ENCODE measurements around the gene KANK4.

KANK4 gene

DNA sequence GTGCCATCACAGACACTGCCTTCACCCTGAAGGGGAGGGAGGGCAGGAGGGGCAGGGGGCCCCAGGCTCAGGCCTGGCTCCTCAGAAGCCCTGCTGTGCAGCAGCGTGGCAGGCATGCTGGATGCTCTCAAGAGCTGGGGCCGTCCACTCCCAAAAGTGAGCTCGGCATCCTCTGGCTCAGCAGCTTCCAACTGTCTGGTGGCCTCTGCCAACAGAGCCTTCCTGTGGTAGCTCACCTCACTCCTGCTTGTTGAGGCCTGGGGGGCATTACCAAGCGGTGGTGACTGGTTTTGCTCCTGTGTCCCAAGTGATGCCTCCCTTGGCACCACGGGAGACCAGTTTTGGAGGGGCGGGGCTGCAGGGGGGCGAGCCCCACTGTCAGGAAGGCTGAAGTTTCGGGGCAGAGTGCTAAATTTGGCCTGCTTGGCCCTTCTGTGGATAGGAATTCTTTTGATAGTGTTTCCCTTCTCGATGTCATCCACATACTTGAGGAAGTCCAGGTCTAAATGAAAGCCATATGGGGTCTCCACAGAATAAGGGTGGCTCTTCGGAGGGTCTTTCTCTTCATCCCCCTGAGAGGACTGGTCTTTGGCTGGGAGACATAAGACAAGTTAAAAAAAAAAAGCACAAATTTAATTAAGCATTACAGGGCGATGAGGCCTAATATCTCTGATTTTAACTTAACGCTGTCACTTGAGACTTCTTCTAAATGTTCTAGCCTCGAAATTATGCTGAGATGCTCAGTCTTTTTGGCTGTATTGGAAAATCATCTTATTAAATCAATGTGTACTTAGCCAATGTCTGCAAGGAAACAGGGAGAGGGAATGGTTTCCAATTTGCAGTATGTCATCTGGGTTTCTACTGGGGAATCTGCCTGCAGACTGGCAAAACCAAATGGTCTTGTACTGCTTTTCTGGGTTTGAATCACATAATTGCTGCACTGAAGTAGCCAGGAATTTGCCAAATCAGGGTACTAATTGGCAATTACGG lies 44.4 kb downstream of the KANK4 start:
- Histone ChIP-seq H3K36me3 (ENCODE audit: control insufficient read depth, insufficient read depth, low read length) (no peaks in the 10 kb centered on the region), H3K27me3 (ENCODE audit: control insufficient read depth, insufficient read depth, low read length, poor library complexity, severe bottlenecking) (no peaks in the 10 kb centered on the region), H3K4me1 (ENCODE audit: control insufficient read depth, insufficient read depth, low read length) (peaks cover 4% of the 10 kb centered on the region), H3K4me3 (ENCODE audit: insufficient read depth, low read depth, low read length) (no peak overlapping the region), H3K27ac (ENCODE audit: insufficient read depth, low read depth, low read length, poor library complexity, severe bottlenecking) (no peak overlapping the region), H3K9me3 (ENCODE audit: control insufficient read depth, low read length) (no peaks in the 10 kb centered on the region)
- 90 to 94% methylated on average over 14 of the region's 14 CpGs for WGBS, 2 experiments

DNA sequence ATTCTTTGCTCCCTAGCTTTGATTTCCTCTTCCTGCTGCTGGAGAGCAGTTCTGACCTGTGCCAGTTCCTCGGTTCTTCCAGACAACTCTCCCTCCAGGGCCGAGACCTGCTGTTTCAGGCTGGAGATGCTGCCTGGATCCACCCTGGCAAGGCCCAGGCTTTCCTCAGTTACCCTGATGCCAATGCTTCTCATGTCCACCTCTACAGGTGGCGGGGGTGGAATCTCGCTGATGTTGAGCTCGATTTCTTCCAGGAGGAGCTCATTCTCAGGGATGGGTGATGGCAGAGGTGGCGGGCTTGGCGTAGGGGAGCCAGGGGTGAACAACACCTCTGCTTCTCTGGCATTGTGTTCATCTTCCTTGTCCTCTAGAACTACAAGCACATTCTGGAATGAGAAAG lies 45.3 kb downstream of the KANK4 start:
- no peak overlapping the region for H3K4me3 ChIP-seq (ENCODE audit: insufficient read depth, low read depth, low read length)
- no peak overlapping the region for H3K27ac ChIP-seq (ENCODE audit: insufficient read depth, low read depth, low read length, poor library complexity, severe bottlenecking)
- H3K27me3 ChIP-seq (ENCODE audit: control insufficient read depth, insufficient read depth, low read length, poor library complexity, severe bottlenecking), result no peaks in the 10 kb centered on the region
- H3K9me3 ChIP-seq (ENCODE audit: control insufficient read depth, low read length), result no peaks in the 10 kb centered on the region
- WGBS, 2 experiments, result 94 to 96% methylated on average over 7 of the region's 7 CpGs
- H3K36me3 ChIP-seq (ENCODE audit: control insufficient read depth, insufficient read depth, low read length), result no peaks in the 10 kb centered on the region
- H3K4me1 ChIP-seq (ENCODE audit: control insufficient read depth, insufficient read depth, low read length), result peaks cover 4% of the 10 kb centered on the region

DNA sequence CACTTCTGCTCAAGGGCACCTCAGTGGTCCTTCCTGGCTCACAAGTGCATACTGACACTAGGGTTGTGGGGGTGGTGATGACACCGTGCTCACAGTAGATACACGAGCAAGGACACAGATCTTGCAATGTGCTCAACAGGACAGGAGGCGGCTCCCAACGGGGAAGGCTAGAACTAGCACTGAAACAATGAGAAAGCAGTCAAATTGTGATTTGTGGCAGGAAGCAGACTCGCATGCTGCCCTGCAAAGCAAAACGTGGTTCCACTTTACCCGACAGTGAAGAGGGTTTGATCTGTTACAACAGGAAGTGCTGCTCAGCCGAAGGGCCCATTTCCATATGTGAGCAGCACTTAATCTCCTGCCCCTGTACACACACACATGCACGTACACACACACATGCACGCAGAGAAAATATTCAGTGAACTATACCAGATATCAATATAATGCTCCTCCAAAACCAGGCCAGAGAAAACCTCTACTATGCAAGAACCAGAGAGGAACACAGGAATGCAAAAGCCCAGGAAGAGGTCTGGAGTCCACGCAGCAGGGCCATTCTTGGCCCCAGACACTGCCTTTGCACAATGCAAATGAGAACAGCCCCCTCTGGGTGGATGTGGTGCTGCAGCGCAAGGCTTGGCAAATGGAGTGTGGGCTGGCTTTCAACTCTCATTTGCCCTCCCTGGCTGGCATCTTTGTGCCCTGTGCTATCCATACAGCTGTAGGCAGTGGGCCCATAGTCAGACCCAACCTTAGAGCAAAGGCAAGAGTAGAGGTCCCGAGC lies 47.1 kb downstream of the KANK4 start:
- Histone ChIP-seq H3K27me3 (ENCODE audit: control insufficient read depth, insufficient read depth, low read length, poor library complexity, severe bottlenecking) (no peaks in the 10 kb centered on the region), H3K27ac (ENCODE audit: insufficient read depth, low read depth, low read length, poor library complexity, severe bottlenecking) (no peak overlapping the region), H3K4me1 (ENCODE audit: control insufficient read depth, insufficient read depth, low read length) (peaks cover 4% of the 10 kb centered on the region), H3K36me3 (ENCODE audit: control insufficient read depth, insufficient read depth, low read length) (no peaks in the 10 kb centered on the region), H3K4me3 (ENCODE audit: insufficient read depth, low read depth, low read length) (no peak overlapping the region), H3K9me3 (ENCODE audit: control insufficient read depth, low read length) (no peaks in the 10 kb centered on the region)
- WGBS, 2 experiments, result 84% methylated on average over 13 of the region's 13 CpGs

DNA sequence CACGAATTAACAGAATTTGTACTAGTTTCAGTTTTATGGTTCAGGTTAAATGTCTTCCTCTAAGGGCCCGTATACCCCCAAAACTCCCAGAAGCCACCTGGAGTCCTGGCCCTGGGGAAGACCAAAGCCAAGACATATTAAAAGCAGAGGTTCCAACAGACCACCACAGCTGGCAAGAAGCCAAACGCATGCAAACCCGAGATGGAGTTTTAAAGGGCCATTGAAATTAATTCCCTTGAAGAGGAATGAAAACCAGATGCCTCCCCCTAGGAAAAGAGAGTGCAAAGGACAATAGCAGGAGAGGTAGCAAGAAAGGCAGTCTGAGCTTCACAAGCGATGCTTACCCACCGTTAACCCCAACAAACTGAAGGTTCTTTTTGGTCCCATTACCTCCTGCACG lies 48.1 kb downstream of the KANK4 start:
- 90 to 91% methylated on average over 7 of the region's 7 CpGs for WGBS, 2 experiments
- Histone ChIP-seq H3K36me3 (ENCODE audit: control insufficient read depth, insufficient read depth, low read length) (no peaks in the 10 kb centered on the region), H3K9me3 (ENCODE audit: control insufficient read depth, low read length) (no peaks in the 10 kb centered on the region), H3K27me3 (ENCODE audit: control insufficient read depth, insufficient read depth, low read length, poor library complexity, severe bottlenecking) (no peaks in the 10 kb centered on the region), H3K4me3 (ENCODE audit: insufficient read depth, low read depth, low read length) (no peak overlapping the region), H3K4me1 (ENCODE audit: control insufficient read depth, insufficient read depth, low read length) (peaks cover 4% of the 10 kb centered on the region), H3K27ac (ENCODE audit: insufficient read depth, low read depth, low read length, poor library complexity, severe bottlenecking) (no peak overlapping the region)

DNA sequence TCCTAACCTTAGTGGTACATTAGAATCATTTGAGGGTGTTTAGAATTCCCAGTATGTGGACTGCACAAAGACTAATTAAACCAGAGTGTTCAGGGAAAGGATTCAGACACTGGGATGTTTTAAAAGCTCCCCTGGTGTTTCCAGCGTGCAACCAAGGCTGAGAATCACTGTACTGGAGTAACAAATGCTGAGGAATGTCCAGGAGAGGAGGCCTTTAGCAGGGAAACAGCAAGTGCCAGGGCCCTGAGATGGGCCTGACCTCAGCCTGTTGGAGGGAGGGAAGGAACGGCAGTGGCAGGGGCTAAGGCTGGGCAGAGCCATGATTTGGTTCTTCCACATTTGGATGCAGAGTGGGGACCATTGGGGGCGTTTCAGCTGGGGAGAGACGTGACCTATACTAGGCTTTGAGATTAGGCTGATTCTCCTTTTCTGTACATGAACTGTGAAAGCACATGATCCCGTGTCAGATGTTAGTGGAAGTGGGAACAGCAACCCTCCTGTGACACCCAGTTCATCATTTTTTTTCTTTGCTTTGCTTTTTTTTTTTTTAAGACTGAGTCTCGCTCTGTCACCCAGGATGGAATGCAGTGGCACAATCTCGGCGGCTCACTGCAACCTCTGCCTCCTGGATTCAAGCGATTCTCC lies 49.3 kb downstream of the KANK4 start:
- Histone ChIP-seq H3K9me3 (ENCODE audit: control insufficient read depth, low read length) (no peaks in the 10 kb centered on the region), H3K27ac (ENCODE audit: insufficient read depth, low read depth, low read length, poor library complexity, severe bottlenecking) (no peak overlapping the region), H3K4me1 (ENCODE audit: control insufficient read depth, insufficient read depth, low read length) (peaks cover 4% of the 10 kb centered on the region), H3K36me3 (ENCODE audit: control insufficient read depth, insufficient read depth, low read length) (no peaks in the 10 kb centered on the region), H3K27me3 (ENCODE audit: control insufficient read depth, insufficient read depth, low read length, poor library complexity, severe bottlenecking) (no peaks in the 10 kb centered on the region), H3K4me3 (ENCODE audit: insufficient read depth, low read depth, low read length) (no peak overlapping the region)
- 86 to 88% methylated on average over 9 of the region's 9 CpGs for WGBS, 2 experiments

DNA sequence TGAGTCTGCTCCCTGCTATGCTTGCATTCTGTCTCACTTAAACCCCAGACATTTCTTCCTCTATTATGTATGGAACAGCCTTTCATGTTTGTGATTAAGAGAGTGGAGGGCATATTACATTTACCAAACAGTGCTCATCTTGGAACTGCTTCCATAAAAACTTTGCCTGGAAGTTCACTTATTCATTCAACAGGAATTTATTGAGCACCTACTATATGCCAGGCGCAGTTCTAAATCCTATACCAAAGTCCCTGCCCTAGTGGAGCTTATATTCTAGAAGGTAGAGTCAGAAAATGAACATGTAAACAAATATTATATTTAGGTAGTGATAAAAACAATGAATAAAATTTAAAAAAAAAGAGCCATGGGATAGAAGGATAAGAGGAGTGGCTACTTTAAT lies 49.8 kb downstream of the KANK4 start:
- H3K9me3 ChIP-seq (ENCODE audit: control insufficient read depth, low read length), result no peaks in the 10 kb centered on the region
- 100% methylated on average over 1 of the region's 1 CpG; no CpG with 5 or more reads in 1 of the 2 experiments for WGBS, 2 experiments

DNA sequence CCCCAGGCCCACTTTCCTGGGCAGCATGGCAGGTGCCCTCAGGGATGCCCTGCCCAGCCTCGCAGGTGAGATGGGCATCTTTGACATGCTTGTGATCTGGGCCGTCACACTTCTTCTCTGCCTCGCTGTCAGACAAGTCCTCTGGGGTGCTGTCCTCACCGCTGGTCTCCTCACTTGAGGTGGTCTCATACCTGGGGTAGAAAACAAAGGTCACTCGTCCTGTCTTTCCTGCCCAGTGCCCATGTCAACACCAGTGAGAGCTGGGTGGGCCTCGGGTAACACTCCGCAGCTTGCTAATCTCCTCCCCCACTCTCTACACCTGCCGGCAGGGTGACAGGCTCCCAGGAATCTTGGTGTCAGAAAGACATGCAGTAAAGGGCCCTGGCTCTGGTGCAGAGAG lies 50.9 kb downstream of the KANK4 start:
- Histone ChIP-seq H3K27ac (ENCODE audit: insufficient read depth, low read depth, low read length, poor library complexity, severe bottlenecking) (no peak overlapping the region), H3K4me1 (ENCODE audit: control insufficient read depth, insufficient read depth, low read length) (peaks cover 4% of the 10 kb centered on the region), H3K36me3 (ENCODE audit: control insufficient read depth, insufficient read depth, low read length) (no peaks in the 10 kb centered on the region), H3K9me3 (ENCODE audit: control insufficient read depth, low read length) (no peaks in the 10 kb centered on the region), H3K27me3 (ENCODE audit: control insufficient read depth, insufficient read depth, low read length, poor library complexity, severe bottlenecking) (no peaks in the 10 kb centered on the region), H3K4me3 (ENCODE audit: insufficient read depth, low read depth, low read length) (no peak overlapping the region)
- 83 to 89% methylated on average over 8 of the region's 8 CpGs for WGBS, 2 experiments

More for the DNA sequence above, 49.8 kb downstream of the KANK4 start:
- Histone ChIP-seq H3K27ac (ENCODE audit: insufficient read depth, low read depth, low read length, poor library complexity, severe bottlenecking) (no peak overlapping the region), H3K36me3 (ENCODE audit: control insufficient read depth, insufficient read depth, low read length) (no peaks in the 10 kb centered on the region), H3K4me3 (ENCODE audit: insufficient read depth, low read depth, low read length) (no peak overlapping the region), H3K27me3 (ENCODE audit: control insufficient read depth, insufficient read depth, low read length, poor library complexity, severe bottlenecking) (no peaks in the 10 kb centered on the region), H3K4me1 (ENCODE audit: control insufficient read depth, insufficient read depth, low read length) (peaks cover 4% of the 10 kb centered on the region)

DNA sequence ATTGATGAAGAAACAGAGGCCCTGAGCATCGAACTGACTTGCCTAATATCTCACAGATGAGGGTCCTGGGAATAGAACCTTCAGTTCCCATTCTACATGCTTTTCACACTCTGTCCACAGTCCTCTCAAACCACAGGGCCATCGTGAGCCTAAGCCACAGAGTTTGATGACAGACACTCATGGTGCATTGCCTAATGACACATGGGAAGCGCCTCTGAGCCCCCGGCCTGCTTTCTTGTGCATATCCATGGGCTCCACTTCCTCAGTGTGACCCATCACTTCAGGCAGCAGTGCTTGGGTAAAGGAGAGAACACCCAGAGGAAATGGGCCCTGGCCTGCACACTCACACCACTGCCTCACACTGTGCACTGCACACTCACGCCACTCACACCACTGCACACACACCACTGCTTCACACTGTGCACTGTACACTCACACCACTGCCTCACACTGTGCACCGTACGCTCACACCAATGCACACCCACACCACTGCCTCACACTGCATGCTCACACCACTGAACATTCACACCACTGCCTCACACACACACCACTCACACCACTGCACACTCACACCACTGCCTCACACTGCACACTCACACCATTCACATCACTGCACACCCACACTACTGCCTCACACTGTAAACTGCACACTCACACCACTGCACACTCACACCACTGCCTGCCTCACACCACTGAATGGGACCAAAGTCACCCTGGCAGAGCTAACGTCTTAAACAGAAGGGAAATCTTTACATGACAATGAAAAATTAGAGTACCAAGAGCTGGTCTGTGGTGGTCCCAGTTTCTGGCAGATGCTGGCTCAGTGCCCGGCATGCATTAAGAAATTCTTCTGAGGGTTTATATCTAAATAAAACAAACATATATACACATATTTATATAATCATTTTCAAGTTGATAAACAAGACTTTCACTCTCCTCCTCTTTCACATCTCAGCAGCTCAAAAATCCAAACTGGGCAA lies 53.0 kb downstream of the KANK4 start:
- H3K27me3 ChIP-seq (ENCODE audit: control insufficient read depth, insufficient read depth, low read length, poor library complexity, severe bottlenecking), result no peaks in the 10 kb centered on the region
- 83 to 90% methylated on average over 8 to 9 of the region's 9 CpGs for WGBS, 2 experiments
- no peaks in the 10 kb centered on the region for H3K36me3 ChIP-seq (ENCODE audit: control insufficient read depth, insufficient read depth, low read length)
- peaks cover 5% of the 10 kb centered on the region for H3K4me1 ChIP-seq (ENCODE audit: control insufficient read depth, insufficient read depth, low read length)
- no peak overlapping the region for H3K4me3 ChIP-seq (ENCODE audit: insufficient read depth, low read depth, low read length)
- peaks cover 2% of the 10 kb centered on the region for H3K9me3 ChIP-seq (ENCODE audit: control insufficient read depth, low read length)
- no peak overlapping the region for H3K27ac ChIP-seq (ENCODE audit: insufficient read depth, low read depth, low read length, poor library complexity, severe bottlenecking)

DNA sequence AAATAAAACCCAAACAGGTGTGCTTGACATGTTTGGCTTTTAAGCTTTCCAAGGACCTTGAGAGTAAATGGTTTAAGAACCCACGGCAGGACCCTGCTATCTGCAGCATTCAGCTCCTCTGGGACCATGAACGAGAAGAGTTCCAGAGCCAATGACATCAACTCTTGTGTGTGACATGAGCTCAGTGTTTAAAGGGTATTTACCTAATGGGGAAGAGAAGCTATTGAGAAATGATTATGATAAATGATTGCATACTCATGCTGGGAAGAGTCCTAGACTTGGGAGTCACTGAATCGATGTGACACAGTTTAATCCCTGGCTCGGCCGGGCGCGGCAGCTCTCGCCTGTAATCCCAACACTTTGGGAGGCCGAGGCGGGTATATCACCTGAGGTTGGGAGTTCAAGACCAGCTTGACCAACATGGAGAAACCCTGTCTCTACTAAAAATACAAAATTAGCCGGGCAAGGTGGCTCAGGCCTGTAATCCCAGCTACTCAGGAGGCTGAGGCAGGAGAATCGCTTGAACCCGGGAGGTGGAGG lies 55.4 kb downstream of the KANK4 start:
- no peaks in the 10 kb centered on the region for H3K27me3 ChIP-seq (ENCODE audit: control insufficient read depth, insufficient read depth, low read length, poor library complexity, severe bottlenecking)
- H3K36me3 ChIP-seq (ENCODE audit: control insufficient read depth, insufficient read depth, low read length), result no peaks in the 10 kb centered on the region
- peaks cover 5% of the 10 kb centered on the region for H3K4me1 ChIP-seq (ENCODE audit: control insufficient read depth, insufficient read depth, low read length)
- H3K4me3 ChIP-seq (ENCODE audit: insufficient read depth, low read depth, low read length), result no peak overlapping the region
- WGBS, 2 experiments, result 83 to 87% methylated on average over 13 of the region's 13 CpGs
- H3K27ac ChIP-seq (ENCODE audit: insufficient read depth, low read depth, low read length, poor library complexity, severe bottlenecking), result no peak overlapping the region
- H3K9me3 ChIP-seq (ENCODE audit: control insufficient read depth, low read length), result peaks cover 2% of the 10 kb centered on the region

Measured in ectodermal cell (in vitro differentiated cells).